Spleen (tissue), 7 donors: ENCODE data around the gene C11orf21.

ENCODE experiments used
- CTCF ChIP-seq, 11 experiments: fragments of 200-600 bp in 7 of 11; fragments of 450-650 bp in 4 of 11; sonication (generic) in 4 of 11; IDR thresholded peaks in 8 of 11; conservative IDR thresholded peaks in 3 of 11; 1 replicate in 7 of 11; 2 replicates in 4 of 11; pipeline versions ENCODE4 v1.4.0 to v1.8.0; 2016 to 2021; ENCODE audit warnings: antibody characterized with exemption in 11 of 11, inconsistent platforms in 4 of 11, mild to moderate bottlenecking in 1 of 11
- POLR2A ChIP-seq, 3 donors: fragments of 450-650 bp; IDR thresholded peaks; one replicate each; pipeline ENCODE4 v1.5.1; 2017; ENCODE audit warnings: antibody characterized with exemption in 3 of 3, mild to moderate bottlenecking in 1 of 3
- POLR2AphosphoS5 ChIP-seq, 3 donors: sonication (generic); formaldehyde crosslinking; IDR thresholded peaks; one replicate each; pipeline ENCODE4 v1.5.1; 2017; ENCODE audit warnings: antibody characterized with exemption in 3 of 3
- donor health status: DM: no; HTN: no; CAD: no; lungs with moderate emphysema.
- donor health status: DM: no; HTN: no; CAD: no.
- donor health status: DM: no; HTN: no; CAD: no.

GRCh38 chr11:2345050-2345449 lies 43.3 kb upstream of the C11orf21 start:
- TF ChIP-seq CTCF (IDR thresholded peaks at IDR 0.05 in 8 of 11, conservative IDR thresholded peaks at IDR 0.05 in 3 of 11) (no peak), POLR2A (IDR thresholded peaks at IDR 0.05) (no peak), POLR2AphosphoS5 (IDR thresholded peaks at IDR 0.05) (no peak)
